NCI-H2171 treated with DMSO at 0.1 percent for 48 hours (cell line): ENCODE data around the gene ANKRD13C.

Experiments used
- DNase-seq: peaks from one replicate; lab custom pipeline; 2025; lab: John Stamatoyannopoulos, UW

ANKRD13C gene

DNA sequence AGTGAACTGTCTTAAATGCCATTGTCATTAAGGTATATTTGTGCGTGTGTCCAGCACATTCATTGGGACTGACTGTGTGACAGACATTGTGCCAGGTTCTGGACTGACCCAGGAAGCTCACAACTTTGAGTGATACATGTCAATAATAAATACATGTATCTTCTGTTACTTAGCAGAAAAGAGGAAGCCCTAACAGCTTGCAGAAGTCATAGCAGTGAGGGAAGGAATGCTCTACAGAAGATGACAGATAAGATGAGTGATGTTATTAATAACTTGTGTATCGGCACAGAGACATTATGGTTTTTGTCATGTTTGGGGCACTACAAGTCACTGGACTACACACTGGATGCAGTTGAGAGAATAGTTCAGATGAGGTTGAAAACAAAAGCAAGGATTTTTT, 134.5 kb downstream of the ANKRD13C start:
- no peak for DNase-seq

DNA sequence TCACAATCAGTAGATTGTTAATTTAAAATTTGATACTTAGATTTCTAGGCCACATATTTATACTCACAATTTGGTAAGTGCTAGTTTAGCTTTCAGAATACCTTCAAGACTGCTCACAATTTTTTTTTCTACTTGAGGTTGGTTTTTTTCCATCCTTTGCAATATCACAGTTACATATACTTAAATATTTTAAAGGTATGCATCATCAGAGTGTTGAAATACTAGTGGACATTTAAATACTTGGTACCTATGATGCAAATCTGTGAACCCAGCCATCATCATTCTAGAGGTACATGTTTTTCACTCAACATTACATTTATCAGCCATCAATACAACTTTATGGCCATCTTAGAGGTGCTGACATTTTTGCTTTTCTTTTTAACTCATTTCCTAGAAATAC, 143.0 kb downstream of the ANKRD13C start:
- DNase-seq: no peak

DNA sequence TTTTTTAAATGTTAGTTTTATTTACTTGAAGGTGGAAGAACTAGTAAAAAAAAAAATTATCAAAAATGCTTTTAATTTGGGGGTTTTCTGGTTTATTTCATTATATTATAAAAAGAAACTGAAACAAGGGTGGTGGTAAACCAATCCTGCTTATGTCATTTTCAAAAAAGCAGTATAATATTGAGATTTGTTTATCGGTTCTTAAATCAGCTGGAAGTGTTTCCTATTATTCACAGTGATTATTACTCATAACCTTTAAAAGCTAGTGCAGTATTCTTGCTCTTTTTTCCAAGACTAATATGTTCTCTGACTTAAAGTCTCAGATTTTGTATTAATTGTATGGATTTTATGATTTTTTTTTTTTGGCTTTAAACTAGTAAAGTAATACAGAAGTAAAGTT, 143.7 kb downstream of the ANKRD13C start:
- no peak for DNase-seq
